Nephron (organoid): ENCODE measurements around the gene TCP10L.

ENCODE experiments used
- H3K27ac Mint-ChIP-seq, 3 experiments: 2 replicates each; pipeline ENCODE4 v1.8.0; 2020; ENCODE audit warnings: mixed read lengths in 3 of 3, mild to moderate bottlenecking in 2 of 3, moderate library complexity in 1 of 3
- H3K27me3 Mint-ChIP-seq: 2 replicates; pipeline ENCODE4 v1.8.0; 2021; ENCODE audit warnings: low read depth, mild to moderate bottlenecking, moderate library complexity, mixed read lengths
- H3K36me3 Mint-ChIP-seq: 2 replicates; pipeline ENCODE4 v1.8.0; 2020; ENCODE audit warnings: low read depth, mixed read lengths
- H3K4me1 Mint-ChIP-seq: 2 replicates; pipeline ENCODE4 v1.8.0; 2020; ENCODE audit warnings: mixed read lengths
- H3K4me3 Mint-ChIP-seq, 3 experiments: 2 replicates each; pipeline ENCODE4 v1.8.0; 2020; ENCODE audit warnings: mild to moderate bottlenecking in 3 of 3, mixed read lengths in 3 of 3, moderate library complexity in 2 of 3
- H3K9me3 Mint-ChIP-seq: 2 replicates; pipeline ENCODE4 v1.8.0; 2020; ENCODE audit warnings: mixed read lengths
- CTCF ChIP-seq, 3 experiments: fragments of 200-600 bp; sonication (generic); IDR thresholded peaks; one replicate each; pipeline ENCODE4 v1.5.0; 2021; ENCODE audit warnings: antibody characterized with exemption in 3 of 3; ENCODE audit not compliant: unreplicated experiment in 3 of 3

Gene TCP10L

GRCh38 chr21:32559006-32559610 is 26.2 kb downstream of the TCP10L start:
- Mint-ChIP-seq H3K4me3 (no peak overlapping the region), H3K36me3 (no peaks in the 10 kb centered on the region), H3K27ac (no peak overlapping the region), H3K4me1 (no peaks in the 10 kb centered on the region), H3K9me3 (peaks cover 2% of the 10 kb centered on the region), H3K27me3 (no peaks in the 10 kb centered on the region)
- no peak for TF ChIP-seq CTCF (IDR thresholded peaks at IDR 0.05; ENCODE audit: unreplicated experiment in 3 of 3)

- peaks cover 2% of the 10 kb centered on the region for H3K9me3 Mint-ChIP-seq
- TF ChIP-seq CTCF (IDR thresholded peaks at IDR 0.05; ENCODE audit: unreplicated experiment in 3 of 3) = no peak
Measured at GRCh38 chr21:32558106-32558505, 27.2 kb downstream of the TCP10L start.

GRCh38 chr21:32554832-32555638 is 30.3 kb downstream of the TCP10L start:
- no peaks in the 10 kb centered on the region for H3K4me1 Mint-ChIP-seq
- H3K36me3 Mint-ChIP-seq = no peaks in the 10 kb centered on the region
- no peak overlapping the region for H3K4me3 Mint-ChIP-seq
- H3K27me3 Mint-ChIP-seq = no peaks in the 10 kb centered on the region
- no peak overlapping the region for H3K27ac Mint-ChIP-seq
- no peak for TF ChIP-seq CTCF (IDR thresholded peaks at IDR 0.05; ENCODE audit: unreplicated experiment in 3 of 3)
- no peaks in the 10 kb centered on the region for H3K9me3 Mint-ChIP-seq

More at GRCh38 chr21:32558106-32558505, 27.2 kb downstream of the TCP10L start:
- H3K27me3 Mint-ChIP-seq = no peaks in the 10 kb centered on the region
- no peak overlapping the region for H3K27ac Mint-ChIP-seq
- H3K4me3 Mint-ChIP-seq = no peak overlapping the region
- no peaks in the 10 kb centered on the region for H3K4me1 Mint-ChIP-seq
- no peaks in the 10 kb centered on the region for H3K36me3 Mint-ChIP-seq

- no peak for TF ChIP-seq CTCF (IDR thresholded peaks at IDR 0.05; ENCODE audit: unreplicated experiment in 3 of 3)
- Mint-ChIP-seq H3K27me3 (no peaks in the 10 kb centered on the region), H3K27ac (peak overlapping the region; percentile 33 to 86 (median 85)), H3K36me3 (no peaks in the 10 kb centered on the region), H3K4me3 (no peak overlapping the region), H3K4me1 (no peaks in the 10 kb centered on the region), H3K9me3 (no peaks in the 10 kb centered on the region)
Measured at GRCh38 chr21:32549886-32550285, 35.4 kb downstream of the TCP10L start.

GRCh38 chr21:32549440-32549839 is 35.9 kb downstream of the TCP10L start:
- Mint-ChIP-seq H3K27ac (peak overlapping the region; percentile 33 to 86 (median 85)), H3K36me3 (no peaks in the 10 kb centered on the region), H3K4me1 (no peaks in the 10 kb centered on the region), H3K27me3 (no peaks in the 10 kb centered on the region), H3K9me3 (no peaks in the 10 kb centered on the region), H3K4me3 (no peak overlapping the region)
- no peak for TF ChIP-seq CTCF (IDR thresholded peaks at IDR 0.05; ENCODE audit: unreplicated experiment in 3 of 3)
